Naive thymus-derived CD4-positive, alpha-beta T cell (primary cell): ENCODE results near the gene BCL7A. TPM values are rescaled to one million over a fixed set of nuclear protein-coding genes. Genes with fewer than 3 reads are reported as not detected.

Experiments
- ATAC-seq: fragments of 150-1000 bp; cut with Tn5 transposase; 2 replicates; pipeline ENCODE4 v1.10.0; 2021; ENCODE audit warnings: mild to moderate bottlenecking, moderate library complexity
- CTCF ChIA-PET: fragments of 350-600 bp; sonication (Branson Sonifier 250); formaldehyde crosslinking; loops from one replicate; lab custom pipeline; 2021; ENCODE audit warnings: antibody characterized with exemption; lab: Charles Lee
- POLR2A ChIA-PET: fragments of 350-600 bp; sonication (Branson Sonifier 250); formaldehyde crosslinking; loops from one replicate; lab custom pipeline; 2021; ENCODE audit warnings: antibody characterized with exemption, inconsistent platforms; lab: Charles Lee
- DNase-seq, 9 donors: peaks; one replicate each; pipeline versions ENCODE4 v3.0.0 to v3.0.0-alpha.2; 2020 to 2022; ENCODE audit warnings: mixed read lengths in 1 of 9
- H3K27ac ChIP-seq: one replicate; pipeline ENCODE4 v1.7.0; 2013; ENCODE audit warnings: mild to moderate bottlenecking, low read depth, low read length, moderate library complexity
- H3K27me3 ChIP-seq, 2 donors: one replicate each; pipeline ENCODE4 v1.7.0; 2013; ENCODE audit warnings: low read length in 2 of 2, mild to moderate bottlenecking in 2 of 2, moderate library complexity in 2 of 2; ENCODE audit not compliant: control insufficient read depth in 2 of 2, insufficient read depth in 2 of 2
- H3K36me3 ChIP-seq, 3 experiments: 1 replicate in 2 of 3; 2 replicates in 1 of 3; pipeline ENCODE4 v1.7.0; 2013; ENCODE audit warnings: low read length in 3 of 3, mild to moderate bottlenecking in 3 of 3, moderate library complexity in 1 of 3; ENCODE audit not compliant: insufficient read depth in 3 of 3, control insufficient read depth in 2 of 3
- H3K4me1 ChIP-seq, 2 donors: one replicate each; pipeline ENCODE4 v1.7.0; 2013; ENCODE audit warnings: low read length in 2 of 2, mild to moderate bottlenecking in 2 of 2, moderate library complexity in 1 of 2; ENCODE audit not compliant: control insufficient read depth in 2 of 2, insufficient read depth in 2 of 2
- H3K4me3 ChIP-seq: 2 replicates; pipeline ENCODE4 v1.7.0; 2013; ENCODE audit warnings: mild to moderate bottlenecking, low read length
- H3K9me3 ChIP-seq, 3 experiments: 1 replicate in 2 of 3; 2 replicates in 1 of 3; pipeline ENCODE4 v1.7.0; 2013; ENCODE audit warnings: low read length in 3 of 3; ENCODE audit not compliant: control insufficient read depth in 2 of 3
- H3K27ac Mint-ChIP-seq, 9 donors: one replicate each; pipeline ENCODE4 v1.8.0; 2020 to 2022; ENCODE audit warnings: mixed read lengths in 9 of 9, mild to moderate bottlenecking in 8 of 9, moderate library complexity in 5 of 9, inconsistent platforms in 2 of 9
- H3K27me3 Mint-ChIP-seq, 5 donors: one replicate each; pipeline ENCODE4 v1.8.0; 2021 to 2022; ENCODE audit warnings: mixed read lengths in 5 of 5, mild to moderate bottlenecking in 1 of 5
- H3K36me3 Mint-ChIP-seq, 5 donors: one replicate each; pipeline ENCODE4 v1.8.0; 2020 to 2022; ENCODE audit warnings: mixed read lengths in 5 of 5, mild to moderate bottlenecking in 3 of 5, inconsistent platforms in 1 of 5
- H3K4me1 Mint-ChIP-seq, 7 donors: one replicate each; pipeline ENCODE4 v1.8.0; 2020 to 2022; ENCODE audit warnings: mixed read lengths in 7 of 7, mild to moderate bottlenecking in 3 of 7, inconsistent platforms in 1 of 7
- H3K4me3 Mint-ChIP-seq, 10 donors: one replicate each; pipeline ENCODE4 v1.8.0; 2020 to 2022; ENCODE audit warnings: mild to moderate bottlenecking in 10 of 10, mixed read lengths in 10 of 10, moderate library complexity in 6 of 10, inconsistent platforms in 2 of 10
- H3K9me3 Mint-ChIP-seq, 11 donors: one replicate each; pipeline ENCODE4 v1.8.0; 2020 to 2022; ENCODE audit warnings: mixed read lengths in 11 of 11, mild to moderate bottlenecking in 4 of 11, inconsistent platforms in 1 of 11, moderate library complexity in 1 of 11
- intact Hi-C, 2 donors: fragments of 100-400 bp; cut with micrococcal nuclease; formaldehyde crosslinking; loops; one replicate each; pipeline ENCODE4 v1.15.1; 2023
- polyA plus RNA-seq, 2 donors: library from polyadenylated mRNA; unstranded; fragments of 300-500 nt; fragmentation: Illumina TruSeq; gene quantifications; one replicate each; pipeline ENCODE4 v1.2.3, GENCODE V29; 2021
- total RNA-seq, 6 experiments: library from RNA in 5 of 6; stranded (reverse) in 5 of 6; gene quantifications; 1 replicate in 5 of 6; 2 replicates in 1 of 6; pipeline ENCODE4 v1.2.3 and lab custom pipeline; 2021 to 2026

Gene BCL7A
- total and polyA plus RNA-seq, 7 experiments from 2014 or later: 4.0 to 11.9 (median 5.4) TPM

DNA sequence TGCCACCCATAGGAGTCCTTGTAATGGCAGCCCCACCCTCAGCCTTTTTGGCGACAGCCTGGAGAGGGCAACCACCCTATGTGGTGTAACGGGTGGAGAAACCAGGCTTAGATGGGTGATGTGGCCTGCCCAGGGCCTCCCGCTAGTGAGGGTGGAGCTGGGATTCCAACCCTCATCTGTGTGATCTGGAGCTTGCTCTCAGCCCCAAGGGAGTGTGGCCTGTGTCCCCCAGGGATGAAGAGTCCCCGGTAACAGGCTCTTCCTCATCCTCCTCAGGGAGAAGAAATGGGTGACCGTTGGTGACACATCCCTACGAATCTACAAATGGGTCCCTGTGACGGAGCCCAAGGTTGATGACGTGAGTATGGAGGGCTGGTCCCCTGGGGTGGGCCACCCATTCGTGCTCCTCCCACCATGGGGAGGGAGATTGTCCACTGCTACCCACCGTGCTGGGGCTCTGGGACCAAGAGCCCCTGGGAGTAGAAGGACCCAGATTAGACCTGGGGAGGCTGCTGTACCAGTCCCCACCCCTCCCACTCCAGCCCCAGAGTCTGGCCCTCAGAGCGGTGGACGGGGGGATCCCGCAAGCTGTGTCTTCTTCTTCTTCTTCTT, 8.8 kb downstream of the BCL7A start:
- ATAC-seq (no peak), DNase-seq (no peak)
- ChIA-PET POLR2A (no interaction called here), CTCF (no interaction called here)
- intact Hi-C loops: no loop called here
- no peaks in the 10 kb centered on the region for H3K9me3 ChIP-seq
- H3K27ac ChIP-seq: no peak overlapping the region
- H3K36me3 ChIP-seq: peaks cover 0 to 4% (median 0%) of the 10 kb centered on the region in 3 experiments
- no peaks in the 10 kb centered on the region for H3K36me3 Mint-ChIP-seq
- no peak overlapping the region for H3K4me3 ChIP-seq
- no peak overlapping the region for H3K27ac Mint-ChIP-seq
- no peaks in the 10 kb centered on the region for H3K27me3 ChIP-seq
- peaks cover 3 to 16% (median 6%) of the 10 kb centered on the region in 7 donors for H3K4me1 Mint-ChIP-seq
- no peaks in the 10 kb centered on the region for H3K9me3 Mint-ChIP-seq
- H3K4me3 Mint-ChIP-seq: no peak overlapping the region
- H3K27me3 Mint-ChIP-seq: no peaks in the 10 kb centered on the region
- peaks cover 0 to 10% of the 10 kb centered on the region in 2 donors for H3K4me1 ChIP-seq

DNA sequence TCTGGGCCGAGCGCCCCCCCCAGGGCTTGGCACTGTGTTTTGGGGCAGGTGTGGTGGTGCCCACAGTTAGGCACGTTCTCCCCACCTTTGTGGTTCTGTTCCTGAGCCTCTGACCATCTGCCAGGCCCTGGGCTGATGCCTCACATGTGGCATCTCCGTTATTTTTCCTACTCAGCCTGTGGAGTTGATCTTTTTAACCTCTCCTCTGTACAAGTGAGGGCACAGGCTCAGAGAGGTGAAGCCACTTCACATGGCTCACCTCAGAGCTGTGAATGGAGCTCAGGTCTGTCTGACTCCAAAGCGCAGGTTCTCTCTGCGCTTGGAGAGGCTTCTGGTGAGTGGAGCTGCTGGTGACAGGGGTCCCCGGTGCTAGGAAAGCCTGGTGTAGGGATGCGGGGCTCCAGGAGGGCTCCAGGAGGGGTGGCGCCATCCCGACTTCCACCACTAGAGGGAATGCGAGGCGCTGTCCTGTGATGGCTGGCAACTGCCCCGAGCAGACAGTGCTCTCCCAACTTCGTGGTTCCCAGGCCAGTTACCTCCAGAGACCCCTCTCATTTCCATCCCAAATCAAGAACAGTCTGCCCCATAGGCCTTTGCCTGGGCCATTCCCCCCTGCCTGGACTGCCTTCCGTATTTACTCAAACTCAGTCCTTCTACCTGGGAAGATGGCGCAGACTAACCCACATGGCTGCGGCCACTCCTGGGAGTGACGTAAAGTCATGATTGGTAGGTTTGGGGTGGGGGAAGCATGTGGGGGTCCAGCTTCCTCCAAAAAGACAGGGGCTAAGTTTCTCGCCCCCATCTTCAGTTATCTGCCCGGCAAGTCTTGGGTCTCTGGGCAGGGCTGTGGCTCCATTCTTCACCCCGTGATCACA, 9.9 kb downstream of the BCL7A start:
- Histone ChIP-seq H3K36me3 (peaks cover 0 to 4% (median 0%) of the 10 kb centered on the region in 3 experiments), H3K27ac (no peak overlapping the region), H3K9me3 (no peaks in the 10 kb centered on the region), H3K4me3 (no peak overlapping the region), H3K27me3 (no peaks in the 10 kb centered on the region), H3K4me1 (peaks cover 0 to 10% of the 10 kb centered on the region in 2 donors)
- Mint-ChIP-seq H3K9me3 (no peaks in the 10 kb centered on the region), H3K4me1 (peaks cover 3 to 16% (median 6%) of the 10 kb centered on the region in 7 donors), H3K36me3 (peaks cover 0 to 6% (median 0%) of the 10 kb centered on the region in 5 donors), H3K27ac (no peak overlapping the region), H3K27me3 (no peaks in the 10 kb centered on the region), H3K4me3 (no peak overlapping the region)
- ChIA-PET POLR2A (no interaction called here), CTCF (interaction anchor here (0.6 to 0.9 kb wide), 2 partner anchors 11 to 39 kb away, joined by 3 to 4 read pairs; no protein-coding TSS in a partner anchor)
- DNase-seq (peak in 5 of 9 donors; percentile 32 to 64 (median 37)), ATAC-seq (peak; percentile 71)
- intact Hi-C loops: no loop called here

DNA sequence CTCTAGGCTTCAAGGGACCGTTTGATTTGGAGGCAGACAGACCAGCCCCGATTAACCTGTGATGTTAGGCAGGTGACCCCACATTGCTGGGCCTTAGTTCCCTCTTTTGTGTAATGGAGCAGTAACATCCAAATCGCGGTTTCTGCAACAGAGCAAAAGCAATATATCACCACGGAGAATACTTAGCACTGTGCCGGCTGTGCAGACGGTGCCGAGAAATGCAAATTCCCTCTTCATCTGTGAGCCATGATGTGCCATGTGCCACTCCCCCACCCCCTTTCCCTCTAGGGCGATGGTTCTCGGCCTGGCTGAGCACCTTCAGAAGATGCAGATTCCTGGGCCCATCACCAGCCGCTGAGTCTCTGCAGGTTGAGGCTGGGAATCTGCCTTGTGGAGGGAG, 10.9 kb downstream of the BCL7A start:
- CTCF ChIA-PET: interaction anchor here (0.9 kb wide), 1 partner anchor 40 kb away, joined by 3 read pairs; no protein-coding TSS in a partner anchor
- Mint-ChIP-seq H3K27ac (no peak overlapping the region), H3K4me3 (no peak overlapping the region), H3K36me3 (peaks cover 0 to 6% (median 0%) of the 10 kb centered on the region in 5 donors), H3K4me1 (peaks cover 0 to 16% (median 6%) of the 10 kb centered on the region in 7 donors), H3K27me3 (no peaks in the 10 kb centered on the region), H3K9me3 (no peaks in the 10 kb centered on the region)
- H3K4me3 ChIP-seq: no peak overlapping the region
- intact Hi-C loops: no loop called here
- no peak for ATAC-seq
- H3K36me3 ChIP-seq: peaks cover 0 to 4% (median 0%) of the 10 kb centered on the region in 3 experiments
- POLR2A ChIA-PET: no interaction called here
- H3K27ac ChIP-seq: no peak overlapping the region
- H3K27me3 ChIP-seq: no peaks in the 10 kb centered on the region
- no peak for DNase-seq
- H3K4me1 ChIP-seq: peaks cover 0 to 10% of the 10 kb centered on the region in 2 donors
- H3K9me3 ChIP-seq: no peaks in the 10 kb centered on the region

DNA sequence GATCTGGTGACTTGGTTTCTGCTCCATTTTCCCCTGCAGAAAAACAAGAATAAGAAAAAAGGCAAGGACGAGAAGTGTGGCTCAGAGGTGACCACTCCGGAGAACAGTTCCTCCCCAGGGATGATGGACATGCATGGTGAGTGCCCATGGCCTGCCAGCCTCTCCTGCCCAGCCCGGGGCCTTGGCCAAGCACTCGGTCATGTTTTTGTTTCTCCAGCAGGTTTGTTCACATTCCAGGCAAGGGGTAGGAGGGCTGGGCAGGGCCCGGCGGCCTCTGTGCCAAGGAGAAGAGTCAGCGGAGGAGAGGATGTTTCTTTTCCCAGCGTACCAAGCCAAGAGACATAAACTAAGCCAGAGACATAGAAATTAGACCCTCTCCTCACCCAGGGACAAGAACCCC, 13.6 kb downstream of the BCL7A start:
- CTCF ChIA-PET: no interaction called here
- H3K27ac Mint-ChIP-seq: no peak overlapping the region
- H3K4me1 ChIP-seq: no peaks in the 10 kb centered on the region
- DNase-seq (no peak), ATAC-seq (no peak)
- no peaks in the 10 kb centered on the region for H3K9me3 ChIP-seq
- peaks cover 0 to 4% (median 0%) of the 10 kb centered on the region in 3 experiments for H3K36me3 ChIP-seq
- H3K9me3 Mint-ChIP-seq: no peaks in the 10 kb centered on the region
- no peak overlapping the region for H3K4me3 ChIP-seq
- H3K27ac ChIP-seq: no peak overlapping the region
- peaks cover 0 to 6% (median 0%) of the 10 kb centered on the region in 5 donors for H3K36me3 Mint-ChIP-seq
- peaks cover 0 to 6% (median 0%) of the 10 kb centered on the region in 7 donors for H3K4me1 Mint-ChIP-seq
- no peaks in the 10 kb centered on the region for H3K27me3 ChIP-seq
- no peaks in the 10 kb centered on the region for H3K27me3 Mint-ChIP-seq
- H3K4me3 Mint-ChIP-seq: no peak overlapping the region
- intact Hi-C loops: no loop called here
- POLR2A ChIA-PET: no interaction called here

DNA sequence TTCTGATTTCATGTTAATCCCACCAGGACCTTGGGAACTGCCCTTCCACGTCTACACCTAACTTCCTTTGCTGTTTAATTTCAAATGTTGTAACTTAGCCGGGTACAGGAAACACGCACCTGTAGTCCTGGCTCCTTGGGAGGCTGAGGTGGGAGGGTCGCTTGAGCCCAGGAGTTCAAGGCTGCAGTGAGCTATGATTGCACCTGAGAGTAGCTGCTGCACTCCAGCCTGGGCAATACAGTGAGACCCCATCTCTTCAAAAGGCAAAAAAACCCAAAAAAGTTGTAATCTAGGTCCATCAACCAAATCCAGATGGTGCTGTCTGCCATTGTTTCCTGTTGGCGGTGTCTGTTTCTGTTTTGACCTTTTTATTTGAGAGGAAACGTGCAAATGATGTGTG, 14.5 kb downstream of the BCL7A start:
- Histone ChIP-seq H3K4me1 (no peaks in the 10 kb centered on the region), H3K36me3 (peaks cover 0 to 4% (median 0%) of the 10 kb centered on the region in 3 experiments), H3K9me3 (no peaks in the 10 kb centered on the region), H3K27me3 (no peaks in the 10 kb centered on the region), H3K27ac (no peak overlapping the region), H3K4me3 (no peak overlapping the region)
- Mint-ChIP-seq H3K9me3 (no peaks in the 10 kb centered on the region), H3K4me3 (no peak overlapping the region), H3K27ac (no peak overlapping the region), H3K27me3 (no peaks in the 10 kb centered on the region), H3K36me3 (peaks cover 0 to 6% (median 0%) of the 10 kb centered on the region in 5 donors), H3K4me1 (peaks cover 0 to 6% (median 0%) of the 10 kb centered on the region in 7 donors)
- CTCF ChIA-PET: interaction anchor here (0.6 kb wide), 1 partner anchor 155 kb away, joined by 3 read pairs; no protein-coding TSS in a partner anchor
- intact Hi-C loops: no loop called here
- ATAC-seq (no peak), DNase-seq (no peak)
- POLR2A ChIA-PET: interaction anchor here (1.4 kb wide), 1 partner anchor 8 kb away, joined by 3 read pairs; no protein-coding TSS in a partner anchor

DNA sequence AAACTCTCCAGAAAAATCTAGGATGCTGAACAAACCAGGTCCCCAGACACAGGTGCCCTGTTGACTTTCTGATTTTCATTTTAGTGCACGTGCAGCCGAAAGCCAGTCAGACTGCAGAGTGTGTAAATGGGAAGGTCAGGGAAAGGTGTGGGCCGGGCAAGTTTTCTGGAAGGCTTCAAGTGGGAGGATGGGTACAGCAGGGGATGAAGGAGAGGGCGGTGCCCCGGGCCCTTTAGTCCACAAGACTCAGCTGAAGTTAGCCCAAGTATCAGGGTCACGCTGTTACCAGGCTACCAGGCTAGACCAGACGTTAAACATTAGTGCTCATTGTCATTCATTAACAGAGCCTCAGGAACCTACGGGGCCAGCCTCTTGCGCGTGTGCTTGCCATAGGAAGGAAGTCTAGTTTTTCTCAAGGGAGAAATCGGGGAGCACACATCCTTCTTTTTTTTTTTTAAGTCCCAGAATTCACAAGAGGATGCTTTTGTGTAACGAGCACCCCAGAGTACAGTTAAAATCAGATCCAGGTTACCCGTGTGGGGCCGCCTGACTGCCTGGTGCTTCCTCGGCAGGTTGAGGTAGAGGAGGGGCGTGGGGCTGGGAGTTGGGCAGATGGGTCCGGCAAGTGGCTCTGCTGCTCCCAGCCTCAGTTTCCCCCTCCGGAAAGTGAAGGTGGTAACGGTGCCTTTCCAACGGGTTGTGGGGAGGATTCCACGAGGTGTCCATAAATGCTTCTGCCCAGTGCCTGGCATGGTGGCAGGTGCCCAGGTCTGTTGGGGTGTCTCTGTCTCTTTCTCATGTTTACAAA, 19.1 kb downstream of the BCL7A start:
- CTCF ChIA-PET: no interaction called here
- H3K4me1 Mint-ChIP-seq: no peaks in the 10 kb centered on the region
- no peaks in the 10 kb centered on the region for H3K9me3 Mint-ChIP-seq
- H3K36me3 ChIP-seq: no peaks in the 10 kb centered on the region
- H3K4me1 ChIP-seq: no peaks in the 10 kb centered on the region
- POLR2A ChIA-PET: no interaction called here
- no peak overlapping the region for H3K27ac ChIP-seq
- H3K27me3 Mint-ChIP-seq: no peaks in the 10 kb centered on the region
- DNase-seq: no peak
- H3K27me3 ChIP-seq: no peaks in the 10 kb centered on the region
- no peaks in the 10 kb centered on the region for H3K9me3 ChIP-seq
- ATAC-seq: no peak
- H3K4me3 ChIP-seq: no peak overlapping the region
- peak overlapping the region in 1 of 9 donors; percentile 20 for H3K27ac Mint-ChIP-seq
- no peak overlapping the region for H3K4me3 Mint-ChIP-seq
- H3K36me3 Mint-ChIP-seq: peaks cover 0 to 9% (median 0%) of the 10 kb centered on the region in 5 donors
- intact Hi-C loops: no loop called here
